Epithelial cell of esophagus (primary cell): ENCODE data around the gene GBF1.

Experiments used
- DNase-seq: peaks from one replicate; pipeline ENCODE4 v3.0.0; 2010; ENCODE audit warnings: low read depth
- H3K4me3 ChIP-seq: 2 replicates; pipeline ENCODE4 v1.5.1; 2011; ENCODE audit warnings: mild to moderate bottlenecking, low read length, control low read depth
- CTCF ChIP-seq: IDR thresholded peaks from 2 replicates; pipeline ENCODE4 v1.5.1; 2011; ENCODE audit warnings: low read depth, mild to moderate bottlenecking, low read length, control low read depth, inconsistent platforms; ENCODE audit not compliant: insufficient read depth; ENCODE audit errors: missing control alignments

The GBF1 gene

GRCh38 chr10:102393411-102394078, 148.2 kb downstream of the GBF1 start:
- no peak for DNase-seq
- TF ChIP-seq CTCF: peak; percentile 78
- peak overlapping the region; percentile 74 for H3K4me3 ChIP-seq

- no peak for TF ChIP-seq CTCF
- DNase-seq: peak; percentile 95
- peak overlapping the region; percentile 74 for H3K4me3 ChIP-seq
Measured at GRCh38 chr10:102394079-102394800, 148.9 kb downstream of the GBF1 start.

- DNase-seq: peak; percentile 64
- H3K4me3 ChIP-seq: peak overlapping the region; percentile 74
- no peak for TF ChIP-seq CTCF
Measured at GRCh38 chr10:102394801-102395399, 149.6 kb downstream of the GBF1 start.

GRCh38 chr10:102395400-102396316, 150.3 kb downstream of the GBF1 start, which contains the start of gene NFKB2:
Gene NFKB2, plus strand, starts transcription at chr10:102395705. Its CDS starts 255 bp downstream, at chr10:102395960.
- H3K4me3 ChIP-seq: peak within 1 kb of the TSS; percentile 74
- peak; percentile 91 for DNase-seq
- TF ChIP-seq CTCF: no peak

GRCh38 chr10:102396317-102396650, 151.0 kb downstream of the GBF1 start:
- TF ChIP-seq CTCF: no peak
- DNase-seq: no peak
- H3K4me3 ChIP-seq: peak overlapping the region; percentile 74

GRCh38 chr10:102396730-102397151, 151.4 kb downstream of the GBF1 start:
- H3K4me3 ChIP-seq: no peak overlapping the region
- no peak for TF ChIP-seq CTCF
- DNase-seq: no peak
